HCT116 (cell line): Measurements from ENCODE around the gene DUSP2. TPM values are rescaled to one million over a fixed set of nuclear protein-coding genes. Genes with fewer than 3 reads are reported as not detected.

Experiments
- ATAC-seq: fragments of 200-7000 bp; cut with Tn5 transposase; 2 replicates; pipeline ENCODE4 v1.9.1; 2020; ENCODE audit warnings: mild to moderate bottlenecking, moderate library complexity
- BruUV-seq: library from RNA; stranded (reverse); fragments of 400-500 nt; replicated peaks from 2 replicates; lab custom pipeline; 2021; lab: Mats Ljungman, UMichigan
- CTCF ChIA-PET: fragments of 300-600 bp; sonication (Branson Sonifier 250); formaldehyde crosslinking; loops from one replicate; lab custom pipeline; 2021; ENCODE audit warnings: antibody characterized with exemption; lab: Charles Lee
- POLR2A ChIA-PET: fragments of 300-600, 350-600 bp; sonication (Branson Sonifier 250); formaldehyde crosslinking; loops from one replicate; lab custom pipeline; 2021; ENCODE audit warnings: antibody characterized with exemption; lab: Charles Lee
- RAD21 ChIA-PET, 2 experiments: fragments of 300-600 bp; sonication (Branson Sonifier 250); formaldehyde crosslinking; loops; one replicate each; lab custom pipeline; 2023; ENCODE audit warnings: low total read pairs in 2 of 2; ENCODE audit not compliant: uncharacterized antibody in 2 of 2, unreplicated experiment in 2 of 2, low non-redundant PET in 1 of 2; lab: Charles Lee
- DNase-seq: peaks from one replicate; pipeline ENCODE4 v3.0.0-alpha.2; 2010; ENCODE audit warnings: low read depth, low spot score
- H2AFZ ChIP-seq: fragments of 200-600 bp; shearing (Covaris generic), sonication (generic); 2 replicates; pipeline ENCODE4 v1.6.1; 2017; ENCODE audit warnings: low read depth, mixed run types, mixed read lengths, antibody characterized with exemption, low read length; ENCODE audit not compliant: poor library complexity, severe bottlenecking
- H3K27ac ChIP-seq: 2 replicates; pipeline ENCODE4 v1.5.1; 2012; ENCODE audit warnings: low read depth, low read length
- H3K27me3 ChIP-seq: fragments of 200-600 bp; sonication (generic); 2 replicates; pipeline ENCODE4 v1.6.1; 2016; ENCODE audit warnings: mixed run types, low read length, mixed read lengths; ENCODE audit not compliant: insufficient read depth
- H3K36me3 ChIP-seq, 2 experiments: fragments of 200-500 bp in 1 of 2; fragments of 200-600 bp in 1 of 2; sonication (Bioruptor generic) in 1 of 2; sonication (generic) in 1 of 2; 2 replicates each; pipeline versions ENCODE4 v1.5.1 to v1.6.1; 2014 to 2016; ENCODE audit warnings: low read length in 2 of 2, inconsistent platforms in 1 of 2, mixed read lengths in 1 of 2, mixed run types in 1 of 2; ENCODE audit not compliant: insufficient read depth in 2 of 2, control insufficient read depth in 1 of 2
- H3K4me1 ChIP-seq, 2 experiments: fragments of 200-600 bp in 1 of 2; sonication (generic) in 1 of 2; 2 replicates each; pipeline versions ENCODE4 v1.5.1 to v1.6.1; 2012 to 2017; ENCODE audit warnings: low read length in 2 of 2, inconsistent platforms in 1 of 2, mild to moderate bottlenecking in 1 of 2, mixed read lengths in 1 of 2, mixed run types in 1 of 2, moderate library complexity in 1 of 2; ENCODE audit not compliant: insufficient read depth in 2 of 2, control insufficient read depth in 1 of 2
- H3K4me2 ChIP-seq: fragments of 200-600 bp; sonication (generic); 2 replicates; pipeline ENCODE4 v1.6.1; 2017; ENCODE audit warnings: mixed run types, low read length, mixed read lengths
- H3K4me3 ChIP-seq, 2 experiments: fragments of 200-600 bp in 1 of 2; sonication (generic) in 1 of 2; replicated peaks in 1 of 2; 2 replicates each; pipeline ENCODE4 v1.5.1; 2011 to 2016; ENCODE audit warnings: low read length in 2 of 2, control low read depth in 1 of 2, low read depth in 1 of 2, mild to moderate bottlenecking in 1 of 2, mixed read lengths in 1 of 2, mixed run types in 1 of 2
- H3K79me2 ChIP-seq: fragments of 200-600 bp; sonication (generic); 2 replicates; pipeline ENCODE4 v1.6.1; 2017; ENCODE audit warnings: mild to moderate bottlenecking, mixed run types, low read length, moderate library complexity, mixed read lengths; ENCODE audit not compliant: insufficient read depth
- H3K9ac ChIP-seq: fragments of 200-600 bp; sonication (generic); 2 replicates; pipeline ENCODE4 v1.6.1; 2016; ENCODE audit warnings: low read length, mixed read lengths
- H3K9me2 ChIP-seq: fragments of 200-600 bp; sonication (generic), shearing (Covaris generic); 2 replicates; pipeline ENCODE4 v1.6.1; 2017; ENCODE audit warnings: mixed run types, mild to moderate bottlenecking, moderate library complexity; ENCODE audit not compliant: insufficient read depth
- H3K9me3 ChIP-seq, 2 experiments: fragments of 200-500 bp in 1 of 2; fragments of 200-600 bp in 1 of 2; sonication (Bioruptor generic) in 1 of 2; sonication (generic) in 1 of 2; 2 replicates each; pipeline ENCODE4 v1.6.1; 2014 to 2017; ENCODE audit warnings: low read length in 2 of 2, mixed read lengths in 2 of 2, inconsistent platforms in 1 of 2, low read depth in 1 of 2, mild to moderate bottlenecking in 1 of 2, mixed run types in 1 of 2, moderate library complexity in 1 of 2; ENCODE audit not compliant: control insufficient read depth in 1 of 2, insufficient read depth in 1 of 2
- H4K20me1 ChIP-seq: fragments of 200-600 bp; sonication (generic), shearing (Covaris generic); 2 replicates; pipeline ENCODE4 v1.6.1; 2017; ENCODE audit warnings: mixed run types, mild to moderate bottlenecking, moderate library complexity; ENCODE audit not compliant: insufficient read depth
- ATF3 ChIP-seq: IDR thresholded peaks from 2 replicates; pipeline ENCODE4 v1.6.1; 2012
- CBX3 ChIP-seq: IDR thresholded peaks from 2 replicates; pipeline ENCODE4 v1.6.1; 2012; ENCODE audit warnings: low read depth
- CEBPB ChIP-seq: IDR thresholded peaks from 2 replicates; pipeline ENCODE4 v1.6.1; 2012; ENCODE audit warnings: low read depth
- FOSL1 ChIP-seq: IDR thresholded peaks from 2 replicates; pipeline ENCODE4 v1.6.1; 2012; ENCODE audit warnings: low read depth
- POLR2AphosphoS5 ChIP-seq: IDR thresholded peaks from 2 replicates; pipeline ENCODE4 v1.6.1; 2011; ENCODE audit warnings: mild to moderate bottlenecking, low read depth, low read length, moderate library complexity
- SIN3A ChIP-seq: IDR thresholded peaks from 2 replicates; pipeline ENCODE4 v1.6.1; 2012; ENCODE audit warnings: low read depth
- SP1 ChIP-seq: IDR thresholded peaks from 2 replicates; pipeline ENCODE4 v1.6.1; 2012; ENCODE audit warnings: low read depth
- SRF ChIP-seq: IDR thresholded peaks from 2 replicates; pipeline ENCODE4 v1.6.1; 2012; ENCODE audit warnings: low read depth
- TCF7L2 ChIP-seq: IDR thresholded peaks from 2 replicates; pipeline ENCODE4 v1.7.0; 2011; ENCODE audit warnings: borderline replicate concordance, inconsistent platforms; ENCODE audit not compliant: insufficient read depth, insufficient read length; ENCODE audit errors: extremely low read depth
- ZFX ChIP-seq: fragments of 450-650 bp; IDR thresholded peaks from 2 replicates; pipeline ENCODE4 v1.6.1; 2017
- intact Hi-C: fragments of 100-400 bp; cut with micrococcal nuclease; formaldehyde crosslinking; loops from 2 replicates; pipeline ENCODE4 v1.10.0; 2022
- total RNA-seq: library from RNA; stranded (reverse); gene quantifications from one replicate; pipeline ENCODE4 v1.2.1, GENCODE V29; 2021; ENCODE audit not compliant: unreplicated experiment
- TF ChIP-seq, protein P1 (sequence below): IDR thresholded peaks from 2 replicates; pipeline ENCODE4 v1.6.1; 2012; ENCODE audit warnings: low read depth

The DUSP2 gene
- total RNA-seq, 1 experiment from 2014 or later, result 24.5 TPM

DNA sequence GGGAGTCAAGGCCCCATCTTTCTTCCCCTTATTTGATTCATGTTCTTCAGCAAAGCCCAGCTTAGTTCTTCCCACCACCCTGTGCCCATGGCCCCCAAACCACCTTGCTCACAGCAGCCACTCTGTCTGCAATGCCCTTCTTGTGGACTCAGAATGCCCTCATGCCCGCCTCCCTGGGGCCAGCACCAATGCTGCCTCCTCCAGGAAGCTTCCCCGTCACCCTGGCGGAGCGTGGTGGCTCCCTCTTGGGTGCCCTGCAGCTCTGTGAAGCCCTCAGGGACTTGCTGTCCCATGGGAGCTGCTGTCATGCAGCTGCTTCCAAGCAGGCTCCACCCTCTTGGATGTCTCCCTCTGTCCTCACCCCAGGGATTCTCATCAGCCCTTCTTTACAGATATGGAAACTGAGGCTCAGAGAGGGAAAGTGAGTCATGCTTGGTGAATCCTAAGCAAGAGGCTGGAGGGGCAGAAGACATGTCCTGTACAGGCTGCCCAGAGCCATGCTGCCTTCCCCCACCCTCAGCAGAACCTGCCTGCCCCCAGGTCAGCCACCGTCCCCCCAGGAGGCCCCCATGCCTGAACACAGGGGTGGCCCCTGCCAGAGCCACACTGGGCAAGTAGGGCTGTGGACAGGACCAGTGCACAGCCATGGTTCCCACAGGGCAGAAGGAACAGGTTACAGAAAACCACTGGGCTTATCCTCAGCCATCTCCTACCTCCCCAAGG lies 11.8 kb upstream of the DUSP2 start:
- ChIA-PET CTCF (no interaction called here), RAD21 (no interaction called here)

DNA sequence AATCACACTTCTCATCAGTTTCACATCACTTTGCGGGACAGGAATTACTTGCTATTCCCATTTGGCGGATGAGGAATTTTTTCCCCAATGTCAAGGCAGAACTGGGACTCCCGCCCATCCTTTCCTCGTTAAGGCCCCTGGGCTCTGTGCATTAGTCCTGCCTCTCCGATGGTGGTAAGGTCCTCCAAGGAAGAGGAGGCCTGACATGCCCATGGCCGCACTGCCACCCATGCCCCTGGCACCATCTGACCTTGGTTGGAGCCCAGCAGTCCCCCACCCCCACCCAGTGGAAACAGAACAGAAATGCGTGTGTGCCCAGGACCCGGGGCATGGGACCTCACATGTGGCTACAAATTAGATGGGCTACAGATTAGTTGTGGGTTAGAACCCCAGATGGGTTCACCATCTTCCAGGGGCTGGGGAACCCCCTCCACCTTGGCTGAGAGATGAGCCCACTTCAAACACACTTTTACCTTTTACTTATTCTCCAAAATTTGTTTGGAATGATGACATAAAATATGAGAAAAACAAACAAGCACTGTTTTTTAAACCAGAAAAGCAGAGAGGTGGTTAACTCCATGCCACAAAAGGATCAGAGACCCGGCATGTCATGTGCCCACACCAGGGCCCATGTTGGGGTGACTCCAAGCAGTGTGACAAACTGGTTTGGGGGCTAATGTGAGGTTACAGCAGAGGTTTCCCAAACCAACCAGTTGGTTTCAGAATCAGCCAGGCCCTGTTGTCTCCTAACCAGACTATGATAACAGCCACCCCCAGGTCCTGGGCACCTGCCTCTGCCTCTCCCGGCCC lies 11.0 kb upstream of the DUSP2 start:
- TF ChIP-seq TCF7L2 (no peak), SIN3A (no peak), ATF3 (no peak), SP1 (no peak), ZFX (no peak), CBX3 (no peak), FOSL1 (no peak)
- TF ChIP-seq, protein P1, sequence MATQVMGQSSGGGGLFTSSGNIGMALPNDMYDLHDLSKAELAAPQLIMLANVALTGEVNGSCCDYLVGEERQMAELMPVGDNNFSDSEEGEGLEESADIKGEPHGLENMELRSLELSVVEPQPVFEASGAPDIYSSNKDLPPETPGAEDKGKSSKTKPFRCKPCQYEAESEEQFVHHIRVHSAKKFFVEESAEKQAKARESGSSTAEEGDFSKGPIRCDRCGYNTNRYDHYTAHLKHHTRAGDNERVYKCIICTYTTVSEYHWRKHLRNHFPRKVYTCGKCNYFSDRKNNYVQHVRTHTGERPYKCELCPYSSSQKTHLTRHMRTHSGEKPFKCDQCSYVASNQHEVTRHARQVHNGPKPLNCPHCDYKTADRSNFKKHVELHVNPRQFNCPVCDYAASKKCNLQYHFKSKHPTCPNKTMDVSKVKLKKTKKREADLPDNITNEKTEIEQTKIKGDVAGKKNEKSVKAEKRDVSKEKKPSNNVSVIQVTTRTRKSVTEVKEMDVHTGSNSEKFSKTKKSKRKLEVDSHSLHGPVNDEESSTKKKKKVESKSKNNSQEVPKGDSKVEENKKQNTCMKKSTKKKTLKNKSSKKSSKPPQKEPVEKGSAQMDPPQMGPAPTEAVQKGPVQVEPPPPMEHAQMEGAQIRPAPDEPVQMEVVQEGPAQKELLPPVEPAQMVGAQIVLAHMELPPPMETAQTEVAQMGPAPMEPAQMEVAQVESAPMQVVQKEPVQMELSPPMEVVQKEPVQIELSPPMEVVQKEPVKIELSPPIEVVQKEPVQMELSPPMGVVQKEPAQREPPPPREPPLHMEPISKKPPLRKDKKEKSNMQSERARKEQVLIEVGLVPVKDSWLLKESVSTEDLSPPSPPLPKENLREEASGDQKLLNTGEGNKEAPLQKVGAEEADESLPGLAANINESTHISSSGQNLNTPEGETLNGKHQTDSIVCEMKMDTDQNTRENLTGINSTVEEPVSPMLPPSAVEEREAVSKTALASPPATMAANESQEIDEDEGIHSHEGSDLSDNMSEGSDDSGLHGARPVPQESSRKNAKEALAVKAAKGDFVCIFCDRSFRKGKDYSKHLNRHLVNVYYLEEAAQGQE, result no peak
- H3K27me3 ChIP-seq, result no peaks in the 10 kb centered on the region
- no peak overlapping the region for H3K4me2 ChIP-seq
- BruUV-seq, result no TSS peak
- H3K27ac ChIP-seq, result no peak overlapping the region
- no peaks in the 10 kb centered on the region for H3K9me2 ChIP-seq
- no peaks in the 10 kb centered on the region for H4K20me1 ChIP-seq
- H3K9ac ChIP-seq, result no peak overlapping the region
- H3K4me1 ChIP-seq, result no peaks in the 10 kb centered on the region
- no peak overlapping the region for H3K4me3 ChIP-seq
- H2AFZ ChIP-seq, result no peak overlapping the region
- no peaks in the 10 kb centered on the region for H3K36me3 ChIP-seq
- no peak for ATAC-seq
- no peaks in the 10 kb centered on the region for H3K9me3 ChIP-seq
- DNase-seq, result no peak
- RAD21 ChIA-PET, result no interaction called here
- POLR2A ChIA-PET, result no interaction called here
- intact Hi-C loops, result no loop called here
- H3K79me2 ChIP-seq, result no peaks in the 10 kb centered on the region
- CTCF ChIA-PET, result no interaction called here

More for the DNA sequence above, 11.8 kb upstream of the DUSP2 start:
- H3K27ac ChIP-seq, result no peak overlapping the region
- no peaks in the 10 kb centered on the region for H3K4me1 ChIP-seq
- no TSS peak for BruUV-seq
- H3K36me3 ChIP-seq, result no peaks in the 10 kb centered on the region
- H3K9me3 ChIP-seq, result no peaks in the 10 kb centered on the region
- no peaks in the 10 kb centered on the region for H3K27me3 ChIP-seq
- DNase-seq (no peak), ATAC-seq (no peak)
- no peaks in the 10 kb centered on the region for H3K9me2 ChIP-seq
- H3K79me2 ChIP-seq, result no peaks in the 10 kb centered on the region
- H3K9ac ChIP-seq, result no peak overlapping the region
- no peak overlapping the region for H3K4me3 ChIP-seq
- no peak overlapping the region for H2AFZ ChIP-seq
- TF ChIP-seq SRF (no peak), POLR2AphosphoS5 (no peak), SP1 (no peak), CEBPB (no peak)
- TF ChIP-seq, all 23 proteins: peak for 0
- intact Hi-C loops, result no loop called here
- no peak overlapping the region for H3K4me2 ChIP-seq
- POLR2A ChIA-PET, result no interaction called here
- H4K20me1 ChIP-seq, result no peaks in the 10 kb centered on the region
